Subcutaneous abdominal adipose tissue (tissue), 5 donors: ENCODE measurements around the gene TLNRD1.

Experiments
- H3K27ac ChIP-seq: one replicate; pipeline ENCODE4 v1.7.0; 2013; ENCODE audit warnings: low read depth, mild to moderate bottlenecking, inconsistent platforms, low read length, moderate library complexity
- H3K27me3 ChIP-seq, 5 donors: one replicate each; pipeline ENCODE4 v1.7.0; 2013; ENCODE audit warnings: low read length in 5 of 5, inconsistent platforms in 1 of 5; ENCODE audit not compliant: control insufficient read depth in 5 of 5, insufficient read depth in 4 of 5
- H3K36me3 ChIP-seq, 5 donors: one replicate each; pipeline ENCODE4 v1.7.0; 2013; ENCODE audit warnings: low read length in 5 of 5; ENCODE audit not compliant: control insufficient read depth in 5 of 5, insufficient read depth in 5 of 5
- H3K4me1 ChIP-seq, 5 donors: one replicate each; pipeline ENCODE4 v1.7.0; 2013; ENCODE audit warnings: low read length in 5 of 5, mild to moderate bottlenecking in 3 of 5, moderate library complexity in 1 of 5; ENCODE audit not compliant: control insufficient read depth in 5 of 5, insufficient read depth in 5 of 5
- H3K4me3 ChIP-seq, 5 donors: one replicate each; pipeline ENCODE4 v1.7.0; 2013; ENCODE audit warnings: low read length in 5 of 5, low read depth in 1 of 5
- H3K9ac ChIP-seq, 5 donors: one replicate each; pipeline ENCODE4 v1.7.0; 2013; ENCODE audit warnings: low read length in 5 of 5, mild to moderate bottlenecking in 4 of 5, moderate library complexity in 3 of 5
- H3K9me3 ChIP-seq, 5 donors: one replicate each; pipeline ENCODE4 v1.7.0; 2013; ENCODE audit warnings: low read length in 5 of 5; ENCODE audit not compliant: control insufficient read depth in 5 of 5
- donor health status: healthy.
- donor health status: healthy.
- donor health status: healthy.
- donor health status: healthy.
- donor health status: healthy.

TLNRD1 gene

GRCh38 chr15:81024265-81024872, 23.6 kb downstream of the TLNRD1 start:
- Histone ChIP-seq H3K27me3 (no peaks in the 10 kb centered on the region), H3K36me3 (no peaks in the 10 kb centered on the region), H3K9me3 (no peaks in the 10 kb centered on the region), H3K4me1 (peaks cover 19 to 49% (median 33%) of the 10 kb centered on the region in 5 donors), H3K27ac (peak overlapping the region; percentile 99), H3K9ac (peak overlapping the region in 4 of 5 donors; percentile 52 to 81 (median 64)), H3K4me3 (peak overlapping the region in 1 of 5 donors; percentile 51)

DNA sequence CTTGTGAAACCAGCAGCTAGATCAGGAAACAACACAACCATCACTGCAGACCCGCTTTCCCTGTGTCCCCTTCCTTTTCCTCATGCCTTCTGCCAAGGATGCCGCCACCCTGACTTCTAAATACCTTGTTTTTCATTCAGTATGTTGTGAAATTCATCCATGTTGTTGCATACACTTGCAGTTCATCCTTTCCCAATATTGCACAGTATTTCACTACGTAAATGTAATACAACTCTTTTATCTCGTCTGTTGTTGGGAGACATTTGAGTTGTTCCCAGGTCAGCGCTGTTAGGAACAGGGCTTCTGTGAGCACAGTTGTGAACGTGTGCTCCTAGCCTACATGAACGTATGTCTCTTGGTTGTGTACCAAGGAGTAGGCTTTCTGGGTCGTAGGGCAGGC, 24.2 kb downstream of the TLNRD1 start:
- no peaks in the 10 kb centered on the region for H3K36me3 ChIP-seq
- no peaks in the 10 kb centered on the region for H3K27me3 ChIP-seq
- H3K4me3 ChIP-seq = no peak overlapping the region
- H3K4me1 ChIP-seq = peaks cover 19 to 54% (median 39%) of the 10 kb centered on the region in 5 donors
- peak overlapping the region in 2 of 5 donors; percentile 50 to 69 for H3K9ac ChIP-seq
- H3K27ac ChIP-seq = peak overlapping the region; percentile 99
- H3K9me3 ChIP-seq = peaks cover 0 to 4% (median 0%) of the 10 kb centered on the region in 5 donors

DNA sequence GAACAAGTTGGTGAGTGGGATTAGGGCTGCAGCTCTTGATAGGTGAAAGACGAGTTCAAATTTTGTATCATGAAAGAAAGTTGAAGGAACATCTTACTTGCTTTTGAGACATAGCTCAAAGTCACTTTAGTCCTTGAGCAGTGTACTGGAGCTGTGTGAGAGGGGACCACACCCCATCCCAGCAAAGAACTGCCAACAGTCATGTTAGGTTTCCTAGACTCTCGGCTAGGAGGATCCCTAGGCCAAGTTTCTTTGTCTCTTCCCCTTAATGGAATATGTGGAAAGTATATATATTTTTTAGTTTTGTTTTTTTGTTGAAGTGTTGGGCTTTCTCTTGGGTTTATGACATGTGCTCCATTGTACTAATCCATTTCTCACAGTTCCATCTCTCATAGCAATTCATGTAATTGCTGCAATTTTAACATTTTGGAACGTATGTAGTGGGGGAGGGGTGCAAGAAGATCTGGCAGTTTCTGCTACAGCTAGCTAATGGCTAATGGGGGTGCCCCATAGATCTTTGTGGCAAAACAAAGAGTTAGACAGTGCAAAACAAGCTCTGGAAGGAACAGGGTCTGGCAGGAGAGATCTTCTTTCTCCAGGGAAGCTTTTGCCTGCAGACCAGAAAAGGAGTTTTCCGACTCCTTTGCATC, 25.1 kb downstream of the TLNRD1 start:
- H3K9me3 ChIP-seq = peaks cover 0 to 4% (median 0%) of the 10 kb centered on the region in 5 donors
- no peaks in the 10 kb centered on the region for H3K36me3 ChIP-seq
- peak overlapping the region; percentile 99 for H3K27ac ChIP-seq
- H3K4me3 ChIP-seq = no peak overlapping the region
- peaks cover 19 to 56% (median 48%) of the 10 kb centered on the region in 5 donors for H3K4me1 ChIP-seq
- H3K9ac ChIP-seq = no peak overlapping the region
- no peaks in the 10 kb centered on the region for H3K27me3 ChIP-seq

DNA sequence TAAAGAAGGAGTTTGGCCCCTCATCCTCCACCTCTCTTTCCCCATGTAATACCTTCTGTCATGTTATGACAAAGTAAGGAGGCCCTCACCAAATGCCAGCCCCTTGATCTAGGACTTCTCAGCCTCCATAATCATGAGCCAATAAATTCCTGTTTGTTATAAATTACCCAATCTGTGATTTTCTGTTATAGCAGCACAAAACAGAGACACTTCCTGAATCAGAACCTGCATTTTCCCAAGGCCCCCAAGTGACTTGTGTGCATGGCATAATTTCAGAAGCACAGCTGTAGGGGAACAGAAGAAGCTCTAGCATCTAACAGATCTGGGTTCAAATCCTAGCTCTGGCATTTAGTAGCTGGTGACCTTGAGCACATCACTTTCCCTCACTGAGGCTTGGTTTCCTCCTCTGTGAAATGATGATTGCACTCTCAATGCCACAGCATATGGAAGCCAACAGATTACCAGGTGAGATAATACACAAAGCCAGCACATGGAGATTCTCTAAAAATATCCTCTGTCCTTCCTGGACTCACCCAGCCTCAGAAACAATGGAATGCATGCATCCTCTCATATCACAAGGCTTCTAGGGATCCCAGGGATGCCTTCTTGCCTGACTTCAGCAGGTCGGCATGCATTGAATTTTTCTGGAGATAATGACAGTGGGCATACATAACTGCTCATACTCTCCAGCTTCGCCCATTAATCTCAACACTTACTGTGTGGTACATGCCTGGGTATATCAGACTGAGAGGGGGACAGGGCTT, 26.3 kb downstream of the TLNRD1 start:
- Histone ChIP-seq H3K27me3 (no peaks in the 10 kb centered on the region), H3K4me3 (no peak overlapping the region), H3K27ac (no peak overlapping the region), H3K9ac (no peak overlapping the region), H3K4me1 (peaks cover 19 to 57% (median 49%) of the 10 kb centered on the region in 5 donors), H3K36me3 (no peaks in the 10 kb centered on the region), H3K9me3 (peaks cover 0 to 4% (median 0%) of the 10 kb centered on the region in 5 donors)

- H3K27ac ChIP-seq = no peak overlapping the region
- H3K9ac ChIP-seq = no peak overlapping the region
- H3K27me3 ChIP-seq = no peaks in the 10 kb centered on the region
- no peaks in the 10 kb centered on the region for H3K36me3 ChIP-seq
- no peak overlapping the region for H3K4me3 ChIP-seq
- peaks cover 5 to 45% (median 42%) of the 10 kb centered on the region in 5 donors for H3K4me1 ChIP-seq
- H3K9me3 ChIP-seq = peaks cover 0 to 4% (median 0%) of the 10 kb centered on the region in 5 donors
These were observed 28.9 kb downstream of the TLNRD1 start for GRCh38 chr15:81029414-81030300.

DNA sequence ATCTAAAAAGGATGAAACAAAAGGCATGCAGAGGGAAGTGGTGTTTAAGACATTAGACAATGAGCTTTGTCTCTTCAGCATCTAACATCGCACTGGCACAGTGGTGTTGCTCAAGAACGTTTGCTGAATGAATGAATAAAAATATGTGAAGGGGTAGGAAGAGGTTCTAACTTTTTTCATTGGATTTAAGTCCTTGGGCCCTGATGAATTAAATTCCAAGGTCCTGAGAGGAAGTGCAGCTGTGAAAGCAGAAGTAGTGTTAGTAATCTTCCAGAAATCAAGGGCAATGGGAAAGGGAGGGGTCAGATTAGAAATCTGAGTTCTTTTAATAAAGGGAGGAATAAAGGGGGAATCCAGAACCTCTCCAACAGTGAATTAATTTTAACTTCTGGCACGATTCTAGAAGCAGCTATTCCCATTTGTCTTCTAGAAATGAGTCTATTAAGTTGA, 29.6 kb downstream of the TLNRD1 start:
- Histone ChIP-seq H3K9me3 (peaks cover 0 to 4% (median 0%) of the 10 kb centered on the region in 5 donors), H3K36me3 (no peaks in the 10 kb centered on the region), H3K4me1 (peaks cover 1 to 38% (median 36%) of the 10 kb centered on the region in 5 donors), H3K27ac (no peak overlapping the region), H3K27me3 (no peaks in the 10 kb centered on the region), H3K9ac (no peak overlapping the region), H3K4me3 (no peak overlapping the region)

DNA sequence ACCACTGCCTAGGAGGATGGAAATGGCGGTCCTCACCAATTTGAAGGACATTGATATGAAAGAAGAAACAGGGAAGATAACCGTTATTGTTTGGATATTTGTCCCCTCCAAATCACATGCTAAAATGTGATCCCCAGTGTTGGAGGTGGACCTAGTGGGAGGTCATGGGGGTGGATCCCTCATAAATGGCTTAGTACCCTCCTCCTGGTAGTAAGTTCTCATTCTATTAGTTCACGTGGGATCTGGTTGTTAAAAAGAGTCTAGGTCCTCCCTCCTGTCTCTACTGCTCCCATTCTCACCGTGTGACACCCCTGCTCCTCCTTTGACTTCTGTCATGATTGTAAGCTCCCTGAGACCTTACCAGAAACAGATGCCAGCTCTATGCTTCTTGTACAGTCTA, 30.5 kb downstream of the TLNRD1 start:
- Histone ChIP-seq H3K36me3 (no peaks in the 10 kb centered on the region), H3K27me3 (no peaks in the 10 kb centered on the region), H3K9me3 (peaks cover 0 to 4% (median 0%) of the 10 kb centered on the region in 5 donors), H3K27ac (no peak overlapping the region), H3K9ac (no peak overlapping the region), H3K4me3 (no peak overlapping the region), H3K4me1 (peaks cover 0 to 34% (median 27%) of the 10 kb centered on the region in 5 donors)

GRCh38 chr15:81032355-81032754, 31.6 kb downstream of the TLNRD1 start:
- no peak overlapping the region for H3K9ac ChIP-seq
- H3K27ac ChIP-seq = no peak overlapping the region
- H3K4me3 ChIP-seq = no peak overlapping the region
- H3K36me3 ChIP-seq = no peaks in the 10 kb centered on the region
- H3K9me3 ChIP-seq = peaks cover 0 to 4% (median 0%) of the 10 kb centered on the region in 5 donors
- no peaks in the 10 kb centered on the region for H3K27me3 ChIP-seq
- H3K4me1 ChIP-seq = peaks cover 0 to 30% (median 16%) of the 10 kb centered on the region in 5 donors

GRCh38 chr15:81032818-81033217, 32.1 kb downstream of the TLNRD1 start:
- no peak overlapping the region for H3K9ac ChIP-seq
- H3K36me3 ChIP-seq = no peaks in the 10 kb centered on the region
- H3K27ac ChIP-seq = no peak overlapping the region
- peaks cover 0 to 29% (median 16%) of the 10 kb centered on the region in 5 donors for H3K4me1 ChIP-seq
- peaks cover 0 to 4% (median 0%) of the 10 kb centered on the region in 5 donors for H3K9me3 ChIP-seq
- H3K27me3 ChIP-seq = no peaks in the 10 kb centered on the region
- H3K4me3 ChIP-seq = no peak overlapping the region
